Medulla oblongata (tissue), 1 donor: ENCODE measurements around the gene FNDC3A.

ENCODE experiments used
- DNase-seq: peaks from one replicate; pipeline ENCODE4 v3.0.0-alpha.2; 2015; ENCODE audit errors: extremely low spot score

The FNDC3A gene

GRCh38 chr13:49220036-49220855 is 244.5 kb downstream of the FNDC3A start, which contains the start of gene MLNR:
Gene MLNR (plus strand): TSS chr13:49220338. CDS start chr13:49220338, 0 bp downstream.
- DNase-seq: no peak

GRCh38 chr13:49220856-49221589 is 245.3 kb downstream of the FNDC3A start:
- DNase-seq: no peak

- DNase-seq: no peak
Observed at GRCh38 chr13:49221590-49221965, 245.9 kb downstream of the FNDC3A start.

GRCh38 chr13:49225223-49226042 is 249.7 kb downstream of the FNDC3A start:
- DNase-seq: no peak

GRCh38 chr13:49226613-49227012 is 250.9 kb downstream of the FNDC3A start:
- no peak for DNase-seq

- DNase-seq: no peak
Observed at GRCh38 chr13:49234741-49235140, 259.0 kb downstream of the FNDC3A start.

GRCh38 chr13:49235856-49236431 is 260.2 kb downstream of the FNDC3A start:
- no peak for DNase-seq

GRCh38 chr13:49238621-49239020 is 262.9 kb downstream of the FNDC3A start:
- no peak for DNase-seq

- DNase-seq: peak; percentile 28
Observed at GRCh38 chr13:49240017-49240416, 264.3 kb downstream of the FNDC3A start.

- no peak for DNase-seq
Observed at GRCh38 chr13:49241296-49241695, 265.6 kb downstream of the FNDC3A start.

GRCh38 chr13:49245101-49245500 is 269.4 kb downstream of the FNDC3A start:
- no peak for DNase-seq

- no peak for DNase-seq
Observed at GRCh38 chr13:49246850-49247642, 271.3 kb downstream of the FNDC3A start.

GRCh38 chr13:49247643-49248621 is 272.2 kb downstream of the FNDC3A start, which contains the start of gene CDADC1:
Gene CDADC1 (plus strand): TSS chr13:49247925. CDS start chr13:49248038, 113 bp downstream.
- peak; percentile 98 for DNase-seq

- DNase-seq: no peak
Observed at GRCh38 chr13:49248622-49249002, 272.9 kb downstream of the FNDC3A start.

- no peak for DNase-seq
Observed at GRCh38 chr13:49251326-49251725, 275.6 kb downstream of the FNDC3A start.

- DNase-seq: no peak
Observed at GRCh38 chr13:49253310-49253709, 277.6 kb downstream of the FNDC3A start.

- DNase-seq: no peak
Observed at GRCh38 chr13:49254007-49254406, 278.3 kb downstream of the FNDC3A start.

- DNase-seq: peak; percentile 13
Observed at GRCh38 chr13:49256841-49257240, 281.1 kb downstream of the FNDC3A start.

GRCh38 chr13:49258089-49258796 is 282.5 kb downstream of the FNDC3A start:
- DNase-seq: no peak
